GM19035 (cell line): ENCODE data around the gene GGT6.

Experiments used
- ATAC-seq: cut with Tn5 transposase; IDR thresholded peaks from one replicate; pipeline ENCODE4 v1.9.1; 2021; ENCODE audit not compliant: unreplicated experiment

Gene GGT6

GRCh38 chr17:4540224-4540651, 20.1 kb downstream of the GGT6 start:
- ATAC-seq = no peak

- no peak for ATAC-seq
Measured at GRCh38 chr17:4539576-4540223, 20.7 kb downstream of the GGT6 start.

- ATAC-seq = no peak
Measured at GRCh38 chr17:4539025-4539424, 21.4 kb downstream of the GGT6 start.

- ATAC-seq = no peak
Measured at GRCh38 chr17:4538236-4539002, 22.0 kb downstream of the GGT6 start.

- ATAC-seq = no peak
Measured at GRCh38 chr17:4537451-4538235, 22.7 kb downstream of the GGT6 start.

- no peak for ATAC-seq
Measured at GRCh38 chr17:4536742-4537411, 23.5 kb downstream of the GGT6 start.

GRCh38 chr17:4536259-4536741, 24.1 kb downstream of the GGT6 start:
- ATAC-seq = no peak

GRCh38 chr17:4535667-4536258, 24.6 kb downstream of the GGT6 start:
- ATAC-seq = no peak

- ATAC-seq = no peak
Measured at GRCh38 chr17:4534928-4535666, 25.3 kb downstream of the GGT6 start.

GRCh38 chr17:4534515-4534914, 25.9 kb downstream of the GGT6 start:
- no peak for ATAC-seq

- ATAC-seq = no peak
Measured at GRCh38 chr17:4533523-4534504, 26.6 kb downstream of the GGT6 start.

- no peak for ATAC-seq
Measured at GRCh38 chr17:4532860-4533522, 27.4 kb downstream of the GGT6 start.

- no peak for ATAC-seq
Measured at GRCh38 chr17:4531988-4532736, 28.2 kb downstream of the GGT6 start.

- ATAC-seq = no peak
Measured at GRCh38 chr17:4530799-4531730, 29.3 kb downstream of the GGT6 start.

GRCh38 chr17:4529533-4530152, 30.7 kb downstream of the GGT6 start:
- ATAC-seq = no peak

- ATAC-seq = no peak
Measured at GRCh38 chr17:4527566-4528125, 32.7 kb downstream of the GGT6 start.
